HCT116 (cell line): ENCODE results near the gene C1orf94. TPM values are rescaled to one million over a fixed set of nuclear protein-coding genes. Genes with fewer than 3 reads are reported as not detected.

ENCODE experiments used
- ATAC-seq: fragments of 200-7000 bp; cut with Tn5 transposase; 2 replicates; pipeline ENCODE4 v1.9.1; 2020; ENCODE audit warnings: mild to moderate bottlenecking, moderate library complexity
- BruUV-seq: library from RNA; stranded (reverse); fragments of 400-500 nt; replicated peaks from 2 replicates; lab custom pipeline; 2021; lab: Mats Ljungman, UMichigan
- CTCF ChIA-PET: fragments of 300-600 bp; sonication (Branson Sonifier 250); formaldehyde crosslinking; loops from one replicate; lab custom pipeline; 2021; ENCODE audit warnings: antibody characterized with exemption; lab: Charles Lee
- POLR2A ChIA-PET: fragments of 300-600, 350-600 bp; sonication (Branson Sonifier 250); formaldehyde crosslinking; loops from one replicate; lab custom pipeline; 2021; ENCODE audit warnings: antibody characterized with exemption; lab: Charles Lee
- RAD21 ChIA-PET, 2 experiments: fragments of 300-600 bp; sonication (Branson Sonifier 250); formaldehyde crosslinking; loops; one replicate each; lab custom pipeline; 2023; ENCODE audit warnings: low total read pairs in 2 of 2; ENCODE audit not compliant: uncharacterized antibody in 2 of 2, unreplicated experiment in 2 of 2, low non-redundant PET in 1 of 2; lab: Charles Lee
- DNase-seq: peaks from one replicate; pipeline ENCODE4 v3.0.0-alpha.2; 2010; ENCODE audit warnings: low read depth, low spot score
- H2AFZ ChIP-seq: fragments of 200-600 bp; shearing (Covaris generic), sonication (generic); 2 replicates; pipeline ENCODE4 v1.6.1; 2017; ENCODE audit warnings: low read depth, mixed run types, mixed read lengths, antibody characterized with exemption, low read length; ENCODE audit not compliant: poor library complexity, severe bottlenecking
- H3K27ac ChIP-seq: 2 replicates; pipeline ENCODE4 v1.5.1; 2012; ENCODE audit warnings: low read depth, low read length
- H3K27me3 ChIP-seq: fragments of 200-600 bp; sonication (generic); 2 replicates; pipeline ENCODE4 v1.6.1; 2016; ENCODE audit warnings: mixed run types, low read length, mixed read lengths; ENCODE audit not compliant: insufficient read depth
- H3K36me3 ChIP-seq, 2 experiments: fragments of 200-500 bp in 1 of 2; fragments of 200-600 bp in 1 of 2; sonication (Bioruptor generic) in 1 of 2; sonication (generic) in 1 of 2; 2 replicates each; pipeline versions ENCODE4 v1.5.1 to v1.6.1; 2014 to 2016; ENCODE audit warnings: low read length in 2 of 2, inconsistent platforms in 1 of 2, mixed read lengths in 1 of 2, mixed run types in 1 of 2; ENCODE audit not compliant: insufficient read depth in 2 of 2, control insufficient read depth in 1 of 2
- H3K4me1 ChIP-seq, 2 experiments: fragments of 200-600 bp in 1 of 2; sonication (generic) in 1 of 2; 2 replicates each; pipeline versions ENCODE4 v1.5.1 to v1.6.1; 2012 to 2017; ENCODE audit warnings: low read length in 2 of 2, inconsistent platforms in 1 of 2, mild to moderate bottlenecking in 1 of 2, mixed read lengths in 1 of 2, mixed run types in 1 of 2, moderate library complexity in 1 of 2; ENCODE audit not compliant: insufficient read depth in 2 of 2, control insufficient read depth in 1 of 2
- H3K4me2 ChIP-seq: fragments of 200-600 bp; sonication (generic); 2 replicates; pipeline ENCODE4 v1.6.1; 2017; ENCODE audit warnings: mixed run types, low read length, mixed read lengths
- H3K4me3 ChIP-seq, 2 experiments: fragments of 200-600 bp in 1 of 2; sonication (generic) in 1 of 2; replicated peaks in 1 of 2; 2 replicates each; pipeline ENCODE4 v1.5.1; 2011 to 2016; ENCODE audit warnings: low read length in 2 of 2, control low read depth in 1 of 2, low read depth in 1 of 2, mild to moderate bottlenecking in 1 of 2, mixed read lengths in 1 of 2, mixed run types in 1 of 2
- H3K79me2 ChIP-seq: fragments of 200-600 bp; sonication (generic); 2 replicates; pipeline ENCODE4 v1.6.1; 2017; ENCODE audit warnings: mild to moderate bottlenecking, mixed run types, low read length, moderate library complexity, mixed read lengths; ENCODE audit not compliant: insufficient read depth
- H3K9ac ChIP-seq: fragments of 200-600 bp; sonication (generic); 2 replicates; pipeline ENCODE4 v1.6.1; 2016; ENCODE audit warnings: low read length, mixed read lengths
- H3K9me2 ChIP-seq: fragments of 200-600 bp; sonication (generic), shearing (Covaris generic); 2 replicates; pipeline ENCODE4 v1.6.1; 2017; ENCODE audit warnings: mixed run types, mild to moderate bottlenecking, moderate library complexity; ENCODE audit not compliant: insufficient read depth
- H3K9me3 ChIP-seq, 2 experiments: fragments of 200-500 bp in 1 of 2; fragments of 200-600 bp in 1 of 2; sonication (Bioruptor generic) in 1 of 2; sonication (generic) in 1 of 2; 2 replicates each; pipeline ENCODE4 v1.6.1; 2014 to 2017; ENCODE audit warnings: low read length in 2 of 2, mixed read lengths in 2 of 2, inconsistent platforms in 1 of 2, low read depth in 1 of 2, mild to moderate bottlenecking in 1 of 2, mixed run types in 1 of 2, moderate library complexity in 1 of 2; ENCODE audit not compliant: control insufficient read depth in 1 of 2, insufficient read depth in 1 of 2
- H4K20me1 ChIP-seq: fragments of 200-600 bp; sonication (generic), shearing (Covaris generic); 2 replicates; pipeline ENCODE4 v1.6.1; 2017; ENCODE audit warnings: mixed run types, mild to moderate bottlenecking, moderate library complexity; ENCODE audit not compliant: insufficient read depth
- CBX3 ChIP-seq: IDR thresholded peaks from 2 replicates; pipeline ENCODE4 v1.6.1; 2012; ENCODE audit warnings: low read depth
- CTCF ChIP-seq, 3 experiments: fragments of 200-600 bp in 1 of 3; sonication (generic) in 1 of 3; IDR thresholded peaks in 2 of 3; conservative IDR thresholded peaks in 1 of 3; 2 replicates each; pipeline ENCODE4 v1.5.1; 2012 to 2017; ENCODE audit warnings: low read depth in 2 of 3, low read length in 2 of 3, antibody characterized with exemption in 1 of 3, borderline replicate concordance in 1 of 3, control low read depth in 1 of 3, mild to moderate bottlenecking in 1 of 3, mixed read lengths in 1 of 3, mixed run types in 1 of 3, moderate library complexity in 1 of 3; ENCODE audit not compliant: insufficient read depth in 1 of 3
- EGR1 ChIP-seq: IDR thresholded peaks from 2 replicates; pipeline ENCODE4 v1.6.1; 2012; ENCODE audit warnings: low read depth
- ELF1 ChIP-seq: IDR thresholded peaks from 2 replicates; pipeline ENCODE4 v1.6.1; 2012; ENCODE audit warnings: low read depth, borderline replicate concordance
- EZH2phosphoT487 ChIP-seq: fragments of 200-600 bp; IDR thresholded peaks from 2 replicates; pipeline ENCODE4 v1.6.1; 2018; ENCODE audit warnings: antibody characterized with exemption, borderline replicate concordance
- FOSL1 ChIP-seq: IDR thresholded peaks from 2 replicates; pipeline ENCODE4 v1.6.1; 2012; ENCODE audit warnings: low read depth
- JUND ChIP-seq: IDR thresholded peaks from 2 replicates; pipeline ENCODE4 v1.6.1; 2012
- MAX ChIP-seq: IDR thresholded peaks from 2 replicates; pipeline ENCODE4 v1.6.1; 2012
- POLR2A ChIP-seq: IDR thresholded peaks from 2 replicates; pipeline ENCODE4 v1.7.0; 2011; ENCODE audit warnings: borderline replicate concordance; ENCODE audit not compliant: insufficient read depth, insufficient read length; ENCODE audit errors: extremely low read depth
- RAD21 ChIP-seq: IDR thresholded peaks from 2 replicates; pipeline ENCODE4 v1.6.1; 2012; ENCODE audit warnings: low read depth, mild to moderate bottlenecking
- REST ChIP-seq: IDR thresholded peaks from 2 replicates; pipeline ENCODE4 v1.6.1; 2012; ENCODE audit warnings: low read depth
- SIN3A ChIP-seq: IDR thresholded peaks from 2 replicates; pipeline ENCODE4 v1.6.1; 2012; ENCODE audit warnings: low read depth
- TCF7L2 ChIP-seq: IDR thresholded peaks from 2 replicates; pipeline ENCODE4 v1.7.0; 2011; ENCODE audit warnings: borderline replicate concordance, inconsistent platforms; ENCODE audit not compliant: insufficient read depth, insufficient read length; ENCODE audit errors: extremely low read depth
- ZBTB33 ChIP-seq: IDR thresholded peaks from 2 replicates; pipeline ENCODE4 v1.6.1; 2011; ENCODE audit warnings: mild to moderate bottlenecking, low read length, moderate library complexity; ENCODE audit not compliant: insufficient replicate concordance; ENCODE audit errors: extremely low read depth
- ZNF274 ChIP-seq: fragments of 200-500 bp; sonication (Bioruptor generic); IDR thresholded peaks from 2 replicates; pipeline ENCODE4 v1.6.1; 2014; ENCODE audit warnings: mild to moderate bottlenecking, low read depth, low read length, inconsistent platforms
- intact Hi-C: fragments of 100-400 bp; cut with micrococcal nuclease; formaldehyde crosslinking; loops from 2 replicates; pipeline ENCODE4 v1.10.0; 2022
- total RNA-seq: library from RNA; stranded (reverse); gene quantifications from one replicate; pipeline ENCODE4 v1.2.1, GENCODE V29; 2021; ENCODE audit not compliant: unreplicated experiment

Gene C1orf94
- total RNA-seq, 1 experiment from 2014 or later: not detected

GRCh38 chr1:34131396-34132160 is 45.1 kb upstream of the C1orf94 start:
- Histone ChIP-seq H3K36me3 (no peaks in the 10 kb centered on the region), H4K20me1 (no peaks in the 10 kb centered on the region), H3K9me3 (no peaks in the 10 kb centered on the region), H3K4me1 (no peaks in the 10 kb centered on the region), H3K79me2 (no peaks in the 10 kb centered on the region), H3K4me3 (no peak overlapping the region), H3K9ac (no peak overlapping the region), H3K9me2 (no peaks in the 10 kb centered on the region), H3K27me3 (peaks cover 15% of the 10 kb centered on the region; the same call in 1 of the 2 replicates), H3K27ac (no peak overlapping the region), H2AFZ (no peak overlapping the region), H3K4me2 (no peak overlapping the region)
- POLR2A ChIA-PET: no interaction called here
- RAD21 ChIA-PET: no interaction called here
- BruUV-seq: no TSS peak
- ATAC-seq (no peak), DNase-seq (no peak)
- TF ChIP-seq MAX (no peak), SIN3A (no peak), EGR1 (no peak), CTCF (IDR thresholded peaks at IDR 0.05 in 2 of 3, conservative IDR thresholded peaks at IDR 0.05 in 1 of 3; ENCODE audit: borderline replicate concordance in 1 of 3, insufficient read depth in 1 of 3, low read depth in 2 of 3, low read length in 2 of 3) (no peak), EZH2phosphoT487 (no peak), CBX3 (no peak), POLR2A (no peak), TCF7L2 (no peak), JUND (no peak), ELF1 (no peak), ZNF274 (no peak), ZBTB33 (no peak), RAD21 (no peak), FOSL1 (no peak), REST (no peak)
- intact Hi-C loops: no loop called here
- CTCF ChIA-PET: no interaction called here
